Keratinocyte (primary cell): ENCODE data around the gene ROR1. TPM values are rescaled to one million over a fixed set of nuclear protein-coding genes. Genes with fewer than 3 reads are reported as not detected.

ENCODE experiments used
- DNase-seq: peaks from one replicate; pipeline ENCODE4 v3.0.0-alpha.2; 2011; ENCODE audit warnings: low read depth, missing footprints, low spot score
- FAIRE-seq: peaks from 2 replicates; lab custom pipeline; 2011; peaks lifted over from hg19 to GRCh38; lab: Jason Lieb, UNC
- H2AFZ ChIP-seq: 2 replicates; pipeline ENCODE4 v1.6.0; 2012; ENCODE audit warnings: low read length, control low read depth, inconsistent platforms; ENCODE audit not compliant: control insufficient read depth
- H3K27ac ChIP-seq: 2 replicates; pipeline ENCODE4 v1.5.1; 2011; ENCODE audit warnings: low read length; ENCODE audit not compliant: control insufficient read depth, insufficient read depth
- H3K27me3 ChIP-seq: 3 replicates; pipeline ENCODE4 v1.6.0; 2011; ENCODE audit warnings: low read length; ENCODE audit not compliant: control insufficient read depth, insufficient read depth; ENCODE audit errors: extremely low read depth
- H3K36me3 ChIP-seq, 2 experiments: 2 replicates in 1 of 2; 3 replicates in 1 of 2; pipeline ENCODE4 v1.5.1; 2011; ENCODE audit warnings: low read length in 2 of 2, mild to moderate bottlenecking in 1 of 2; ENCODE audit not compliant: control insufficient read depth in 2 of 2, insufficient read depth in 2 of 2; ENCODE audit errors: extremely low read depth in 1 of 2
- H3K4me1 ChIP-seq: 3 replicates; pipeline ENCODE4 v1.5.1; 2011; ENCODE audit warnings: low read length; ENCODE audit not compliant: control insufficient read depth, insufficient read depth; ENCODE audit errors: extremely low read depth
- H3K4me2 ChIP-seq: 3 replicates; pipeline ENCODE4 v1.6.0; 2011; ENCODE audit warnings: low read depth, low read length; ENCODE audit not compliant: control insufficient read depth, insufficient read depth; ENCODE audit errors: extremely low read depth
- H3K4me3 ChIP-seq, 3 experiments: fragments of 200-600 bp in 1 of 3; sonication (generic) in 1 of 3; 2 replicates in 2 of 3; 3 replicates in 1 of 3; pipeline ENCODE4 v1.5.1; 2011 to 2016; ENCODE audit warnings: low read length in 3 of 3, mild to moderate bottlenecking in 3 of 3, control low read depth in 2 of 3, inconsistent platforms in 1 of 3, low read depth in 1 of 3, mixed read lengths in 1 of 3, mixed run types in 1 of 3, moderate library complexity in 1 of 3; ENCODE audit not compliant: control insufficient read depth in 2 of 3, insufficient read depth in 2 of 3; ENCODE audit errors: extremely low read depth in 1 of 3
- H3K79me2 ChIP-seq: 2 replicates; pipeline ENCODE4 v1.6.0; 2012; ENCODE audit warnings: low read length; ENCODE audit not compliant: control insufficient read depth, insufficient read depth
- H3K9ac ChIP-seq: 3 replicates; pipeline ENCODE4 v1.6.0; 2011; ENCODE audit warnings: low read length; ENCODE audit not compliant: control insufficient read depth, insufficient read depth; ENCODE audit errors: extremely low read depth
- H3K9me1 ChIP-seq: 3 replicates; pipeline ENCODE4 v1.6.0; 2011; ENCODE audit warnings: low read length; ENCODE audit not compliant: control insufficient read depth, insufficient read depth; ENCODE audit errors: extremely low read depth
- H3K9me3 ChIP-seq: 2 replicates; pipeline ENCODE4 v1.5.1; 2012; ENCODE audit warnings: low read depth, low read length; ENCODE audit not compliant: control insufficient read depth
- H4K20me1 ChIP-seq: 3 replicates; pipeline ENCODE4 v1.6.0; 2011; ENCODE audit warnings: low read length; ENCODE audit not compliant: control insufficient read depth, insufficient read depth; ENCODE audit errors: extremely low read depth
- EZH2 ChIP-seq: IDR thresholded peaks from one replicate; pipeline ENCODE4 v1.6.1; 2012; ENCODE audit warnings: inconsistent platforms, mild to moderate bottlenecking, low read length, moderate library complexity
- dilution Hi-C: fragments of 300-500 bp; cut with MboI; formaldehyde crosslinking; loops from one replicate; pipeline ENCODE4 v1.7.0; 2020; ENCODE audit warnings: low sequenced_read_pairs; ENCODE audit not compliant: extremely low pct_ligation_motif_present
- polyA plus RNA-seq, 5 experiments: library from polyadenylated mRNA; depleted of rRNA in 3 of 5; stranded (reverse) in 3 of 5; stranded (forward) in 1 of 5; unstranded in 1 of 5; fragments of >200 nt; gene quantifications; 1 replicate in 1 of 5; 2 replicates in 3 of 5; 3 replicates in 1 of 5; pipeline versions ENCODE4 v1.2.1 to v1.2.3, GENCODE V29; 2011 to 2012; ENCODE audit warnings: missing spikeins in 2 of 5, low read depth in 1 of 5, low replicate concordance in 1 of 5
- TF ChIP-seq, protein P1 (sequence below), 3 experiments: IDR thresholded peaks in 1 of 3; conservative IDR thresholded peaks in 1 of 3; optimal IDR thresholded peaks in 1 of 3; 2 replicates in 2 of 3; 3 replicates in 1 of 3; pipeline versions ENCODE3 to v1.5.1; 2011; ENCODE audit warnings: low read length in 3 of 3, mild to moderate bottlenecking in 3 of 3, moderate library complexity in 2 of 3, control low read depth in 1 of 3, inconsistent platforms in 1 of 3; ENCODE audit not compliant: insufficient read depth in 2 of 3; ENCODE audit errors: extremely low read depth in 1 of 3

Gene ROR1
- polyA plus RNA-seq, 1 donor (not counting 4 experiments of a cell fraction or from before 2014, with no cell fraction given): 9.2 TPM

DNA sequence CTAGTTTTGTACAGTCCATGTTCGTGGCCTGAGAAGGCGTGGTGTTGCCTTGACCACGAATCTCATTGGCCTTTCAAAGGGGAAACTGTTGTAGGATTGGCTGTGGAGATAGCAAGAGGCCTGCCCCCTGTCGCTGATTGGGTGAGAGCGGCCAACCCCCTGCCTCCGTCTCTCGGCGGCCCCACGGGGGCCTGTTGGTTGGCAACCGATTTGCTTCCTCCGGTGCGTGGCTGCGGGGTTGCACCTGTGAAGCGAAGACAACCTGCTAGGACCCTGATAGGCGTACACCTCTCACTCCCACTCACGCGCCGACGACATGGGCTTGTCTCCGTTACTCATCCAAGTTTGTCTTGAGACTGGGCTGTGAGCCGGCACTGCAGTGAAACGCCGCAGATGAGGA lies 429.6 kb downstream of the ROR1 start, which contains the start of gene UBE2U:
UBE2U (plus strand) TSS at position 204 of the 400 bp plus-strand sequence. CDS start 428 bp downstream, outside the sequence.
- dilution Hi-C loops: no loop called here
- Histone ChIP-seq H4K20me1 (no peaks in the 10 kb centered on the region), H3K79me2 (no peaks in the 10 kb centered on the region), H3K27ac (no peak within 1 kb of the TSS), H3K9me3 (no peaks in the 10 kb centered on the region), H2AFZ (no peak within 1 kb of the TSS), H3K4me1 (no peaks in the 10 kb centered on the region), H3K27me3 (peaks cover 7% of the 10 kb centered on the region), H3K36me3 (no peaks in the 10 kb centered on the region), H3K9me1 (no peaks in the 10 kb centered on the region), H3K4me2 (no peak within 1 kb of the TSS), H3K9ac (no peak within 1 kb of the TSS), H3K4me3 (no peak within 1 kb of the TSS)
- DNase-seq: no peak
- no peak for FAIRE-seq
- TF ChIP-seq, protein P1, sequence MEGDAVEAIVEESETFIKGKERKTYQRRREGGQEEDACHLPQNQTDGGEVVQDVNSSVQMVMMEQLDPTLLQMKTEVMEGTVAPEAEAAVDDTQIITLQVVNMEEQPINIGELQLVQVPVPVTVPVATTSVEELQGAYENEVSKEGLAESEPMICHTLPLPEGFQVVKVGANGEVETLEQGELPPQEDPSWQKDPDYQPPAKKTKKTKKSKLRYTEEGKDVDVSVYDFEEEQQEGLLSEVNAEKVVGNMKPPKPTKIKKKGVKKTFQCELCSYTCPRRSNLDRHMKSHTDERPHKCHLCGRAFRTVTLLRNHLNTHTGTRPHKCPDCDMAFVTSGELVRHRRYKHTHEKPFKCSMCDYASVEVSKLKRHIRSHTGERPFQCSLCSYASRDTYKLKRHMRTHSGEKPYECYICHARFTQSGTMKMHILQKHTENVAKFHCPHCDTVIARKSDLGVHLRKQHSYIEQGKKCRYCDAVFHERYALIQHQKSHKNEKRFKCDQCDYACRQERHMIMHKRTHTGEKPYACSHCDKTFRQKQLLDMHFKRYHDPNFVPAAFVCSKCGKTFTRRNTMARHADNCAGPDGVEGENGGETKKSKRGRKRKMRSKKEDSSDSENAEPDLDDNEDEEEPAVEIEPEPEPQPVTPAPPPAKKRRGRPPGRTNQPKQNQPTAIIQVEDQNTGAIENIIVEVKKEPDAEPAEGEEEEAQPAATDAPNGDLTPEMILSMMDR (optimal IDR thresholded peaks at IDR 0.05 in 1 of 3, IDR thresholded peaks at IDR 0.05 in 1 of 3, conservative IDR thresholded peaks at IDR 0.05 in 1 of 3; ENCODE audit: extremely low read depth in 1 of 3, insufficient read depth in 2 of 3, low read length in 3 of 3): no peak
- no peak for TF ChIP-seq EZH2

DNA sequence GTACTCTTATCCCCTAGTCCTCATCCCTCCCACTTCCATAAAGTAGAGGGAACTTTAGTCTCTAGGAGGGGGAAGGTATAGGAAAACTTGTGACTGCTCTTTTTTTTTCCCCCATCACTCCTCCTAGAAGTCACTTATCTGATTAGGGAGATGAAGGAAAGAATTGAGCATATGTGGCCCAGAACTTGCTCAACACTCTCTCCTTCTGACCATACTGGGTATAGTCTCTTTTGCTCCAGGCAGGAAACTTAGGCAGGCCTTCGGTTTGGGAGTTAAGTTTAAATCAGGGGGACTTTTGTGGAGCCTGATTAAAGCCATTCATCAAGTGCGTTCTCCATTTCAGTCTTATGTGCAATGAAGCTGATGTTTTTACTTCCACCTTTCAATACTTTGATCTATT lies 435.4 kb downstream of the ROR1 start:
- no peaks in the 10 kb centered on the region for H3K79me2 ChIP-seq
- dilution Hi-C loops: no loop called here
- no peak for FAIRE-seq
- no peak overlapping the region for H3K9ac ChIP-seq
- H3K36me3 ChIP-seq: no peaks in the 10 kb centered on the region
- no peak overlapping the region for H3K27ac ChIP-seq
- H3K27me3 ChIP-seq: no peaks in the 10 kb centered on the region
- peaks cover 6% of the 10 kb centered on the region for H3K4me1 ChIP-seq
- H4K20me1 ChIP-seq: no peaks in the 10 kb centered on the region
- DNase-seq: no peak
- no peak overlapping the region for H3K4me2 ChIP-seq
- no peak overlapping the region for H2AFZ ChIP-seq
- H3K9me3 ChIP-seq: no peaks in the 10 kb centered on the region
- no peaks in the 10 kb centered on the region for H3K9me1 ChIP-seq
- no peak overlapping the region for H3K4me3 ChIP-seq
- TF ChIP-seq EZH2: no peak
- TF ChIP-seq, protein P1 (optimal IDR thresholded peaks at IDR 0.05 in 1 of 3, IDR thresholded peaks at IDR 0.05 in 1 of 3, conservative IDR thresholded peaks at IDR 0.05 in 1 of 3; ENCODE audit: extremely low read depth in 1 of 3, insufficient read depth in 2 of 3, low read length in 3 of 3): no peak
